Measurements from ENCODE around the gene OPCML. TPM values are rescaled to one million over a fixed set of nuclear protein-coding genes. Genes with fewer than 3 reads are reported as not detected.

The OPCML gene
- polyA plus RNA-seq, 3 donors: not detected

- Histone ChIP-seq H3K4me2 (replicated peaks; ENCODE audit: extremely low read depth, low read length, poor library complexity, severe bottlenecking) (no peak overlapping the region), H3K27me3 (ENCODE audit: control insufficient read depth in 2 of 2, insufficient read depth in 2 of 2, low read length in 2 of 2) (no peaks in the 10 kb centered on the region), H3K9me3 (replicated peaks in 1 of 2; ENCODE audit: control insufficient read depth in 1 of 2, insufficient read depth in 1 of 2, low read length in 2 of 2) (no peaks in the 10 kb centered on the region), H4K20me1 (ENCODE audit: insufficient read depth, low read length) (no peaks in the 10 kb centered on the region), H3K27ac (ENCODE audit: low read depth in 1 of 2, low read length in 2 of 2) (no peak overlapping the region), H3K36me3 (replicated peaks in 1 of 2; ENCODE audit: control insufficient read depth in 1 of 2, insufficient read depth in 2 of 2, low read length in 2 of 2) (no peaks in the 10 kb centered on the region), H3K4me1 (ENCODE audit: control insufficient read depth in 1 of 2, insufficient read depth in 2 of 2, low read length in 2 of 2) (no peaks in the 10 kb centered on the region), H3K9ac (ENCODE audit: insufficient read depth, low read length, poor library complexity, severe bottlenecking) (no peak overlapping the region), H3K79me2 (ENCODE audit: insufficient read depth, low read length) (no peaks in the 10 kb centered on the region), H2AFZ (ENCODE audit: insufficient read depth, low read depth, low read length, poor library complexity, severe bottlenecking) (no peak overlapping the region), H3K4me3 (replicated peaks in 1 of 3; ENCODE audit: low read depth in 2 of 3, low read length in 3 of 3) (no peak overlapping the region)
- DNase-seq: no peak
- Mint-ChIP-seq H3K27ac (no peak overlapping the region), H3K9me3 (no peaks in the 10 kb centered on the region), H3K4me1 (no peaks in the 10 kb centered on the region), H3K36me3 (no peaks in the 10 kb centered on the region), H3K4me3 (no peak overlapping the region), H3K27me3 (ENCODE audit: low read depth in 3 of 3) (peaks cover 0 to 4% (median 3%) of the 10 kb centered on the region in 3 donors)
- intact Hi-C loops (cut with micrococcal nuclease): no loop called here
- WGBS (ENCODE audit: insufficient coverage): 81% methylated on average over 15 of the region's 29 CpGs
- no peak for TF ChIP-seq CTCF (IDR thresholded peaks at IDR 0.05)
These were observed 490.1 kb downstream of the OPCML start for GRCh38 chr11:133041928-133042882.

GRCh38 chr11:133041181-133041580 lies 491.1 kb downstream of the OPCML start:
- H3K27ac Mint-ChIP-seq: no peak overlapping the region
- no peak for TF ChIP-seq CTCF (IDR thresholded peaks at IDR 0.05)
- H3K4me1 Mint-ChIP-seq: no peaks in the 10 kb centered on the region

More at GRCh38 chr11:133041181-133041580, 491.1 kb downstream of the OPCML start:
- 64% methylated on average over 1 of the region's 4 CpGs for WGBS (ENCODE audit: insufficient coverage)
- Histone ChIP-seq H4K20me1 (ENCODE audit: insufficient read depth, low read length) (no peaks in the 10 kb centered on the region), H2AFZ (ENCODE audit: insufficient read depth, low read depth, low read length, poor library complexity, severe bottlenecking) (no peak overlapping the region), H3K9me3 (replicated peaks in 1 of 2; ENCODE audit: control insufficient read depth in 1 of 2, insufficient read depth in 1 of 2, low read length in 2 of 2) (no peaks in the 10 kb centered on the region), H3K79me2 (ENCODE audit: insufficient read depth, low read length) (no peaks in the 10 kb centered on the region), H3K4me1 (ENCODE audit: control insufficient read depth in 1 of 2, insufficient read depth in 2 of 2, low read length in 2 of 2) (no peaks in the 10 kb centered on the region), H3K4me2 (replicated peaks; ENCODE audit: extremely low read depth, low read length, poor library complexity, severe bottlenecking) (no peak overlapping the region), H3K36me3 (replicated peaks in 1 of 2; ENCODE audit: control insufficient read depth in 1 of 2, insufficient read depth in 2 of 2, low read length in 2 of 2) (no peaks in the 10 kb centered on the region), H3K4me3 (replicated peaks in 1 of 3; ENCODE audit: low read depth in 2 of 3, low read length in 3 of 3) (no peak overlapping the region), H3K27me3 (ENCODE audit: control insufficient read depth in 2 of 2, insufficient read depth in 2 of 2, low read length in 2 of 2) (no peaks in the 10 kb centered on the region), H3K9ac (ENCODE audit: insufficient read depth, low read length, poor library complexity, severe bottlenecking) (no peak overlapping the region), H3K27ac (ENCODE audit: low read depth in 1 of 2, low read length in 2 of 2) (no peak overlapping the region)
- intact Hi-C loops (cut with micrococcal nuclease): no loop called here
- Mint-ChIP-seq H3K9me3 (no peaks in the 10 kb centered on the region), H3K27me3 (ENCODE audit: low read depth in 3 of 3) (peaks cover 0 to 4% (median 0%) of the 10 kb centered on the region in 3 donors), H3K36me3 (no peaks in the 10 kb centered on the region), H3K4me3 (no peak overlapping the region)
- DNase-seq: no peak
